Tongue (tissue), 2 donors: ENCODE results near the gene SELENOI. TPM values are rescaled to one million over a fixed set of nuclear protein-coding genes. Genes with fewer than 3 reads are reported as not detected.
A peak's percentile ranks its signal among the peaks of the same experiment; 100 is the strongest.
"Not testable (repeated sequence)": the region's sequence is repeated elsewhere in the genome, so short reads cannot be mapped to it uniquely, and the experiment has no call there.

Source experiments
- DNase-seq: peaks from one replicate; pipeline ENCODE4 v3.0.0-alpha.2; 2015
- total RNA-seq: library from RNA; depleted of rRNA; stranded (reverse); fragments of >200 nt; gene quantifications from one replicate; pipeline ENCODE4 v1.2.3, GENCODE V29; 2014

SELENOI gene
- total RNA-seq, 1 donor from 2014 or later = 20.6 TPM

DNA sequence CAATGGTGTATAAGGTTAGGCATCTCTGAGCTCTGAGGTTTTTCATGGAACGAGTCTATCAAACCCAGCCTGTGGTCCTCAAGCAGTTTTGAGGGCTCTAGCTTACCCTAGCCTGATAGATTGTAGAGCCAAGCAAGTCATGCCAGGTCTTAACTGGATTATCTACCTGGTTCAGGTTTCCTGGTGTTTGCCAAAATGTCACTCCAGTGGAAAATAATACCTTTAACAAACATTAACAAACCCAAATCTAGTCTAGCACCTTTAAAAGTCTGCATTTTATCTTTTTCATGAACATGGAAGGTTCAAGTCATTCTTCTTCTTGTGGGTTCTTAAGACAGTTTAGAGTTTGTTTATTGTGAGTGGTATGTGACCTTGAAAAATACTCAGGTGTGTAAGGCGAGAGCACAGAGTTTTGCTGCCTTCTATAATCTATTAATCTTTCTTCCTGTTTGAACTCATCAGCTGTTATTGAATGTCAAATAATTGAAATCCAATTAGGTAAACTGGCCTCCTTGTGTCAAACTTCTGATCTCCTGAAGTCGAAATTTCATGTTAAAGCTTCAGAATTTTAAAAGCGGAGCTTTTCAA, 14.0 kb downstream of the SELENOI start:
- DNase-seq = no peak

DNA sequence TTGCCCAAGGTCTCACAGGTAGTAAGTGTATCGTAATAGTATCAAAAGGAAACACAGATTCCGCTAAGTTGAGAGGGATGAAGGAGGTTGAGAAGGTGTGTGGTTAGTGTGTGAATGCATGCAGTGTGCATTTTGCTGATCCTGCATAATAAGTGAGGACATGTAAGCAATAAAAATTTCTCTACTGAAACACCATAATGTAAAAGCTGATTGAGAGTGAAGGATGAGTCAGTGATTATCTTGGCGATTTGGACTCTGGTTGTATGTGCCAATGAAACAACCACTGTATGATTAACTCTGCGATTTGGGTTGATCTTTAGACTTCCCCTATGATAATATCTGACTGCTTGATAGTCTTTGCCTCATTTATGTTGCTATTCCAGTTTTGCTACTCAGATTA, 17.4 kb downstream of the SELENOI start:
- no peak for DNase-seq

DNA sequence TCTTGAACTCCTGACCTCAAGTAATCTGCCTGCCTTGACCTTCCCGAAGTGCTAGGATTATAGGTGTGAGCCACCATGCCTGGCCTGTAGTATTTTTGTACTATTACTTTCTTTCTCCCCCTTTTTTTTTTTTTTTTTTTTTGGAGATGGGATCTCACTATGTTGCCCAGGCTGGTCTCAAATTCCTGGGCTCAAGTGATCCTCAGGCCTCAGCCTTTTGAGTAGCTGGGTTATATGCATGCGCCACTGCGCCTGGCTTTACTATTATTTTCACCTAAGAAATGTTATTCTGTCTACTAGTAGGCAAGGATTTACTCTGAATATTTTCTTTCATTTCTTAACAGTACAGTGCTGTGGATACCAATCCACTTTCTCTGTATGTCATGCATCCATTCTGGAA, 18.0 kb downstream of the SELENOI start:
- DNase-seq = no peak

DNA sequence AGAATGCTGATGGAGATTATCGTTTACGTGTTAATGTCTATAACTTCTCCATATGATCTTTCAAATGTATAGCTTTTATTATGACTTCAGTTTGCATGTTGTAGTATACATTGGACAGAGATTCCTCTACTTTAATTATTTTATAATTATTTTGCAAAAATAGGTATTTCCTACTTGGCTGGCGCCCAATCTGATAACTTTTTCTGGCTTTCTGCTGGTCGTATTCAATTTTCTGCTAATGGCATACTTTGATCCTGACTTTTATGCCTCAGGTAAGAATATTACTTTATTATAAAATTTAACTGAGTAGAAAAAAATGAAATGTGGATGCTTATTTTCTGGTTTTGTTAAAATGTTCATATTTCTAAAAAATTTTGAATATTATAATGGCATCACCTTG, 18.7 kb downstream of the SELENOI start:
- no peak for DNase-seq

DNA sequence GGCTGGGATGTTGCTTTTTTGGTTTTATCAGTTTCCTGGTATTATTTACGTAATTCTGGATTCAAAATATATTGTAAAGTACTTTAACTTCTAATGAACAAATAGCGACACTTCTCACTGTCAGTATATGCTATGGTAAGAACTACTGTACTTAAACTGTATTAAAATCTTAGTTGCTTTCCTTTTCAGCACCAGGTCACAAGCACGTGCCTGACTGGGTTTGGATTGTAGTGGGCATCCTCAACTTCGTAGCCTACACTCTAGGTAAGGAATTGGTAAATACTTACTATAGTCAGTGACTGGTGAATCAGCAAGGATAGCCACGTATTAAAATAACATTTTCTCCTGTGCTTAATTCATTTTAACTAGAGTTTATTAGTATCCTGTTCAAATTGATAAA, 21.0 kb downstream of the SELENOI start:
- no peak for DNase-seq

DNA sequence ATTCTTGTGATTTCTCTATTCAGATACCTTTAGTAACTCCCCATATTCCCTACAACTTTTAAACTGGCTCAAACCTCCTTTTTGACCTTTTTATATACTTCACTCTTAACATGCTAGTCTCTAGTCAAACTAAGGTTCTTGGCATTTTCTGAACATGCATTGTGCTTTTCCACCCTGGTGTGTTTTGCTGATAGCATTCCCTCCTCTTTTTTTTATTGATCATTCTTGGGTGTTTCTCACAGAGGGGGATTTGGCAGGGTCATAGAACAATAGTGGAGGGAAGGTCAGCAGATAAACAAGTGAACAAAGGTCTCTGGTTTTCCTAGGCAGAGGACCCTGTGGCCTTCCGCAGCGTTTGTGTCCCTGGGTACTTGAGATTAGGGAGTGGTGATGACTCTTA, 23.7 kb downstream of the SELENOI start:
- not testable (repeated sequence) for DNase-seq

DNA sequence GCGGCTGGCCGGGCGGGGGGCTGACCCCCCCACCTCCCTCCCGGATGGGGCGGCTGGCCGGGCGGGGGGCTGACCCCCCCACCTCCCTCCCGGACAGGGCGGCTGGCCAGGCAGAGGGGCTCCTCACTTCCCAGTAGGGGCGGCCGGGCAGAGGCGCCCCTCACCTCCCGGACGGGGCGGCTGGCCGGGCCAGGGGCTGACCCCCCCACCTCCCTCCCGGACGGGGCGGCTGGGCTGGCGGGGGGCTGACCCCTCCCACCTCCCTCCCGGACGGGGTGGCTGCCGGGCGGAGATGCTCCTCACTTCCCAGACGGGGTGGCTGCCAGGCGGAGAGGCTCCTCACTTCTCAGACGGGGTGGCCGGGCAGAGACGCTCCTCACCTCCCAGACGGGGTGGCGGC, 25.0 kb downstream of the SELENOI start:
- DNase-seq = not testable (repeated sequence)

DNA sequence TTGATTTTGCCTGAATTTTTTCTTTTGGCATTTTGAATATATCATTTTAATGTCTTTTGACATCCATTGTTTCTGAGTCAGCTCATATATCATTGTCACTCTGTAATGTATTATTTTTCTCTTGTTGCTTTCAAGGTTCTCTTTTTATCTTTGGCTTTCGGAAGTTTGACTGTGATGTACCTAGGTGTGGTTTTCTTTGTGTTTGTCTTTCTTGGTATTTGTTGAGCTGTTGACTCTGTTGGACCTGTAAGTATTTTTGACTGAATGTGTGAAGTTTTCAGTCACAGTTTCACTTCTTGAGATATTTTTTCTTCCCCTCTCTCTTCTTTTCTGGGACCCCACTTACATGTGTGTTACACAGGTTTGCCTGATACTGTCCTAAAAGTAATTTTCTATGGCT, 30.9 kb downstream of the SELENOI start:
- no peak for DNase-seq

DNA sequence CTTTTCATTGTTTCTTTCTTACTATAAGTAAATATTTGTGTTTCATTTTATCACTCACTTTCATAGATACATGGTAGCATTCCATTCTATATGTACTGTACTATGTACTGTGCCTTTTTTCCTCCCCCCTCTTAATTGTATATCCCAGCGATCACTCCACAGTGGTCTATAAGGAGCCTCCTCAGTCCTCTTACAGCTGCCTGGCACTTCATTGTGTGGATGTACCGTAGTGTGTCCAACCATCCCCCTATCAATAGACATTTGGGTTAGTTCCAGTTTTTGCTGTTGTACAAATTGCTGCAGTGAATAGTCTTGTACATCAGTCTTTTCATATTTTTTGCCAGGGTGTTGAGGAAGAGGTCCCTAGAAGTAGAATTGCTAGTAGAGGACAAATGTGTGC, 34.3 kb downstream of the SELENOI start:
- DNase-seq = no peak

DNA sequence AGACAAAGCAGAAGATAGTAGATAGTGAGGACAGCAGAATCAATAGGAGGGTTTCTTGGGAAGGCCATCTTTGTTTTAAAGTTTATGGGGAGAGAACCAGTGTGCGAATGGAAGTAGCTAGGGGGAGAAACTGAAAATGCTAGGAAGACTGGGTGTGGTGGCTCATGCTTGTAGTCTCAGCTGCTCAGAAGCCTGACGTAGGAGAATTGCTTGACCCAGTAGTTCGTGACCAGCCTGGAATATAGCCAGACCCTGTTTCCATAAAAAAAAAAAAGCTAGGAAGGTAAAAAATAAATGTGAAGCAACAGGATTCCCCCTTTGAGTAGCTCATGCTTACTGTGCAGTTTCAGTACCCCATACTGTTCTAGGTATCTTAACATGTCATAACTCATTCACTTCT, 36.6 kb downstream of the SELENOI start:
- DNase-seq = no peak

DNA sequence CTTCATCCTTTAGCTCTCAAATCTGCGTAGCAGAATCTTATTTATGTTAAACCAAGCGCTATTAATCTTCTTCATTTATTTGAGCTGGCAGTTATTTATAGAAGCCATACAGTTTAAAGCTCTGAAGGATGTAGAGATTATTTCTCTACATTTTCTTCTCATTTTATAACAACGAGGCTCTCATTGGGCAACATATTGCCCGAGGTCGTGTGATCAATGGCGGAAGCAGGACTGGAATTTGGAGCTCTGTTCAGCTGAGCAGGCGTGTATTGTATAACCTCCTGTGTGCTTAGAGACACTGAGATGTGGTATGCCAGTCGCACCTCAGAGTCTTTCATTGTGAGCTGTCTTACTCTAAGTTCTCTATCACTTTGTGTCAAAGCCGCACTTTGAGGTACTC, 38.2 kb downstream of the SELENOI start:
- no peak for DNase-seq

DNA sequence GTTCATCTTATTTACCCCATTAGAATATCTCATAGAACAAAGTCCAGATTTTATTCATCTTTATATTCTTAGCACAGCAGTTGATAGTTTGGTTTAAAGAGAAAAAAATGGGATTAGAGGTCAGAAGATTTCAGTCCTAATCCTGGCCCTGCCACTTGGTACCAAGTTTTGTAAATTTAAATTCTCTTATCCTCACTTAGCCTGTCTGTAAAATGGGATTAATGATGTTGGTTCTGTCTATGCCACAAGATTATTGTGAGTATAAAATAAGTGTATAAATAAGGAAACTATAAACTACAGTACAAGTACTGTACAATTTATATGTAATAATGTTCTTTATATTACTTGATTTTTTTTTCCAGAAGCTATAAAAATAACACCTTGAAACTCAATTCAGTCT, 38.7 kb downstream of the SELENOI start:
- no peak for DNase-seq

DNA sequence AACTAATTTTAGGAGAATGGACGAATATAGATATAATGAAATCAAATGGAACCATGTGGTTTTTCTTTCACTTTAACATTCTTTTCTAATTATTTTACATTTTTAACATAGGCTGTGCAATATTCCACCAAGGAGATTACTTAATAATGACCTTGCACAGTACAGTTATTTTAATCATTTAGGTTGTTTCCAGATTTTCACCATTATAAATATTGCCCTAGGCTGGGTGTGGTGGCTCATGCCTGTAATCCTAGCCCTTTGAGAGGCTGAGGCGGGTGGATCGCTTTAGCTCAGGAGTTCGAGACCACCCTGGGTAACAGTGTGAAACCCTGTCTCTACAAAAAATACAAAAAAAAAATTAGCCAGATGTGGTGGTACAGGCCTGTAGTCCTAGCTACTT, 41.2 kb downstream of the SELENOI start:
- no peak for DNase-seq

DNA sequence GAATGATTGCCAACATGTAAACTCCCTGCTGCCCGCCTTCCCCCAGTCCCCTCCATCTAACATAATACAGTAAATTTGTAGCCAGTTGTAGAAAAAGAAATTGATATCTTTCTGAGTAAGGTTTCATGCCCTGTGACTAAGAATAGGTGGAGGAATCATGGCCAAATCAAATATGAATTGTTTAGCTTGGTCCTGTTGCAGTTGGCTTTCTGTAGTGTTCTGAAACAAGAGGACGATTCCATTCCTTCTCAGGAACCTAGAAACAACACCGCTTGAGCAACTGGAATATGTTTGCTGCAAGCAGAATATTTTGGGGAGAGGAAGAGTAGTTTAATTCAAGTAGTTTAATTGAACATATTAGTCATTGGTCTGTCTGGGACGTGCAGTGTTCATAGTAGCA, 48.8 kb downstream of the SELENOI start:
- no peak for DNase-seq

DNA sequence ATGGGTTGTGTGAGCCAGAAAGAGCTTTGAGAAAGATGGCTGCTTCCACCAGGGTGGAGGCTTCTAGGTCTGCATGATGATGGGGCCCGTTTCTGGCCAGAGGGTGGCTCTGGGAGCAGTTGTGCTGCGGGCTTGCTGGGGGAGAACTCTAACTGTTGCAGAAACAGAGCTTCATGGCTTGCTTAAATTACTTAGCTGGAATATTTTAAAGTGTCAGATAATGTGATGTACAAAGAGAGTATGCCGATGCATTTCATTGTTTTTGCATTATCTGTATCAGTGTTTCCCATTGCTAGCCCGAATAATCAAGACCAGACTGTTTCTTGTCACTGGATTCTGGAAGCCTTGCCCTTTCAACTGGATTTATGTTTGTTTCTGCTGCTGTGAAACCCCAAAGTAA, 49.5 kb downstream of the SELENOI start:
- DNase-seq = no peak

DNA sequence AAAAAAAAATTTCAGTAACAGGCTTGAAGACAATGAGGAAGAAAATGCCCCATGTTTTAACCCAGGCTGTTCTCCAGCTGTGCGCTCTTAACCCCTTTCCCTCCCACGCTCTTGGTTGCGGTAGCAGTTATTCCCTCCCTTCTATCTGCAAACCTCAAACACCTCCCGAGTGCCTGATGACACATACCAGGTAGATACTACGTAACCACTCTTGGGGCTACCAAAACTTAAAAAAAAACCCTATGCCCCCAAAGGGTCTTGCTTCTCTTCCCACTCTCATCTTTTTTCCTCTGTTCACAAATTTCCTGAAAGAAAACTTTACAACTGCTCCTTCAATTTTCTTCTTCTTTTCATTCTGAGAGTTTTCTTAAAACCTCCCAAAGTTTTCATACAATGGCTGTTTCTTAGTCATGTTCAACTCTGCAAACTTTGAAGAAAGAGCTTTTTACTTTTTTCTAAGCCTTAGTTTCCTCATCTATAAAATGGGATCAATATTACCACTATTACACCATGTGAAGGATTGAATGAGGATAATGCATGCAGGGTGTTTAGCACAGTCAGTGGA, 50.9 kb downstream of the SELENOI start:
- no peak for DNase-seq

DNA sequence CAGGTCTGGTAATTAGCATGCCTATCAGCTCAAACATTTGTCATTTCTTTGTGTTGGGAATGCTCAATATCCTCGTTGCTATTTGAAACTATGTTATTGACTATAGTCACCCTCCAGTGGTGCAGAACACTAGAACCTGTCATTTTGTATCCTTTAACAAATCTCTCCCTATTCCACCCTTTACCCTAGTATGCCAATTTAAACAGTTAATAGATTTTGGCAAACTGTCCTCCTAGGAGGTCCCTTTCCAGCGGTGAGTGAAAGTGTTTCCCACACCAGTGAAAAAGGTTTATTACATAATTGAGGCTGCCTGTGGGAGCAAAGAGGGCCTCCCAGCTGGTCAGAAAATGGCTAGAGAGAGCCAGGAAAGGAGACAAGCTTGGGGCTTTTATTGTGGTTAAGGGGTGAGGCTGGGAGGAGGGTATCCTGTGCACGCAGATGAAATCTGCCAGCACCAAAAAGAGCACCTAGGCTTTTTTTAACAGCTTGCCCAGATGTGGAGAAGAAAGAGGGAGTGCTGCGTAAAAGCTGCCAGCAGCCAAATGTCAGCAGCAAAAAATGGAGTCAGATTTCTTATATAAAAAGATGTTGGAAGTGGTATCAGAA, 53.9 kb downstream of the SELENOI start:
- DNase-seq = no peak

DNA sequence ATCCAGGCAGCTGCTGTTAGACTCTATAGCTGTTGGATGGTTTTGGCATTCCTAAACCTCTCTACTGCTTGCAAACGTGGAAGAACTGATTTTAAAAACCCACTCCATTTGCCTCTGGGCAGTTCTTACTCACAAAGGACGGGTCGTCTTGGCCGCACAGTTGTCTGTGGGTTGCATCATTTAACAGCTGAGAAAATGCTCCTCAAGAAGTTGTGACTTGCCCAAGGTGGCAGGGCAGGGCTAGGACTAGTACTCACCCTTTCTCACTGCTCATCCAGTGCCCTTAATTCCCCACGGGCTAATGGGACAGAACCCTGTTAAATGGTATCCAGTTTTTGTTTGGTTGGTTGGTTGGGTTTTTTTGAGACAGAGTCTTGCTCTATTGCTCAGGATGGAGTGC, 54.8 kb downstream of the SELENOI start:
- no peak for DNase-seq

DNA sequence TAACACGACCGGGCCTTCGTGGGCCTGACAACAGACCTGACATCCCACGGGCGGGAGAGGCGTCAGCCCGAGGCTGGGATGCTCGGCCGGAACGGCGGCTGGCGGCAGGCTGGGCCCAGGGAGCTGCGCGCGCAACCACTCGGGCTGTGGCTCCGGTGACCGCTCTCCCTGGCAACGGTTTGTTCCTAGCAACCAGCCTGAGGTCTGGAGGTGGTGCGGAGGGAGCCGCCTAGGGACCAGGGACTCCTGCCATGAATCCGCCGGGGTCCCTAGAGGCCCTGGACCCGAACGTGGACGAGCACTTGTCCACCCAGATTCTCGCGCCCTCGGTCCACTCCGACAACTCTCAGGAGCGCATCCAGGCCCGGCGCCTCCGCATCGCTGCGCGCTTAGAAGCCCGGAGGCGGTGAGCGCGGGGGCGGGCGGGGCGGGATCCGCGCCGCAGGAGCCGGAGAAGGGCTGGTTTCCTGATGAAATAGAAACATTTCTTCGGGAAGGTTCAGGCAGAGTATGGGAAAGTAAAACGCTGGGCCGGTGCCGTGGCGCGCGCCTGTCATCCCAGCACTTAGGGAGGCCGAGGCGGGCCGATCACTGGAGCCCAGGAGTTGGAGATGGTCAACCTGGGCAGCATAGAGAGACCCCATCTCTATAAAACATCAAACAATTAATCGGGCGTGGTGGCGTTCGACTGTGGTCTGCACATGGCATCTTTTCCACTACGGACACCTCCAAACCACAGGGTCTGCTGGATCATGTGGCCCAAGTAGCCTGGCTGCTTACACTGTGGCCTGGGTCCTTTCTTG, 56.0 kb downstream of the SELENOI start, which contains the start of gene DRC1:
Gene DRC1 (plus strand): TSS at position 182 of the 803 bp plus-strand sequence. CDS start 70 bp downstream, at position 252.
- peak; percentile 87 for DNase-seq

DNA sequence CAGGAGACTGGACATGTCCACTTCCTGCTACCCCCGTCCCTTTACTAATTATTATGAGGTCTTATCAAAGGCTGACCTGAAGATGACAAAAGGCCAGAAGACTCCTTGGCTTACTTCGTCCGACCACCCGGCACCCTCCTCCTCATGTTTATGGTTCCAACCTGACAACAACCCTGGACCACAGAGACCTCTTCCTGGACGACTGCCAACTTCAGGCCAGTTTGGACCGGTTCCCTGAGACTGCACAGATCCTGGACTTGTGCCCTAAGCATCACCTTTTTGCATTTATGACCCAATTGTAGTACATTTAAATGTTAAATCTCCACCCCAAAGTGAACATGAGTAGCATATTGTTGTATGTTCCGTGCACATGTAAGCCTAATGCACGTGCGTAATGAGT, 61.6 kb downstream of the SELENOI start:
- no peak for DNase-seq

DNA sequence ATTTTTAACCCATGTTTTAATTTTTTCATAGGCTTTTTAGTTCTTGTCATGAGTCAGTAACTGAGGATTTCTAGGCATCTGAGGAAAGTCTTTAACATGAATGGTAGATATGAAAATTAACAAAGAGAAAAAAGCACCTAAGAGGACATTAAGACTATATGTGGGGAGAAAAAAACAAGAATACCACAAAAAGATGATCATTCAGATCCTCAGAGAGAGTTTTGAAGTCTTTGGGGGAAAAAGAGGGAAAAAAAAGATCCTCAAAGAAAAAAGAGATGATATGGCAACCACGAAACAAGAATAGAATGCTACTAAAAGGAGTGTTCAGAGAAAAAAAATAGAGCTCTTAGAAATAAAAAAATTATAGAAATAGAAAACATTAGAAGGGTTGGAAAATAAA, 63.8 kb downstream of the SELENOI start:
- no peak for DNase-seq

DNA sequence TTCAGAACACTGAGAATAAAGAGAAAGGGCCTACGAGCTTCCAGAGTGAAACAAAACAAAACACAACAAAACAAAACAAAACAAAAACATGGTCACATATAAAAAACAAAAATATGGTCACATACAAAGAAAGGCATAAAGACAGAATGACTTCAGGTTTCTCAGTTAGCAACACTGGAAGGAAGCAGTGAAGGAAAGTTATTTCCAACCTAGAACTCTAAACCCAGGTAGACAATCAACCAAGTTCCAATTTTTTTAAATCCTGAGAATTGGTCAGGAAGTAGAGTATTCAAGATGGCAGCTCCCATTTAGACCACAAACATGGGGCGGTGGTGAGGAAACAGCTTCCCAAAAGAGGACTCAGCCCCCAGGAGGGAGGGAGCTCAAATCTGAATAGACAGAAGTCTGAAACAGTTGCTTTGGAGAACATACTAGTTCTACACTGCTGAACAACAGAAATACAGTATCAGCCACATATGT, 64.9 kb downstream of the SELENOI start:
- no peak for DNase-seq

DNA sequence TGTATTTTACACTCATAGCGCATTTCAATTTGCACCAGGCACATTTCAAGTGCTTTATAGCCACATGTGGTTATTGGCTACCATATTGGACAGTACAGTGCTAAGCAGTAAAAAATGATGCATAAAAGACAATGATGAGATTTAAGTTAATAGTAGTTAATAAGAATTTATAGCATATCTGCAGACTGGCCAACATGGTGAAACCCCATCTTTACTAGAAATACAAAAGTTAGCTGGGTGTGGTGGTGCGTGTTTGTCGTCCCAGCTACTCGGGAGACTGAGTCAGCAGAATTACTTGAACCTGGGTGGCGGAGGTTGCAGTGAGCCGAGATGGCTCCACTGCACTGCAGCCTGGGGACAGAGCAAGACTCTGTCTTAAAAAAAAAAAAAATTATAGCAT, 65.5 kb downstream of the SELENOI start:
- DNase-seq = no peak
